Ovary (tissue), 9 donors: ENCODE results near the gene PKP1. TPM values are rescaled to one million over a fixed set of nuclear protein-coding genes. Genes with fewer than 3 reads are reported as not detected.

Source experiments
- DNase-seq, 5 donors: peaks; one replicate each; pipeline ENCODE4 v3.0.0-alpha.2; 2019 to 2020
- H3K27ac ChIP-seq, 2 donors: fragments of 200-600 bp; one replicate each; pipeline versions ENCODE4 v1.5.1 to v1.8.0; 2019 to 2022
- H3K27me3 ChIP-seq: fragments of 200-600 bp; one replicate; pipeline ENCODE4 v1.8.0; 2022
- H3K36me3 ChIP-seq: fragments of 200-600 bp; sonication (generic); one replicate; pipeline ENCODE4 v1.5.1; 2019
- H3K4me1 ChIP-seq: one replicate; pipeline ENCODE4 v1.8.1; 2013; ENCODE audit warnings: mild to moderate bottlenecking, moderate library complexity; ENCODE audit not compliant: insufficient read depth
- H3K4me3 ChIP-seq: fragments of 200-600 bp; sonication (generic); one replicate; pipeline ENCODE4 v1.5.1; 2017
- H3K9me3 ChIP-seq, 2 donors: fragments of 200-600 bp in 1 of 2; sonication (generic) in 1 of 2; one replicate each; pipeline versions ENCODE4 v1.5.1 to v1.8.1; 2013 to 2019; ENCODE audit warnings: mild to moderate bottlenecking in 1 of 2, moderate library complexity in 1 of 2
- EP300 ChIP-seq: sonication (generic); formaldehyde crosslinking; IDR thresholded peaks from one replicate; pipeline ENCODE4 v1.6.1; 2017; ENCODE audit warnings: antibody characterized with exemption
- POLR2A ChIP-seq: fragments of 450-650 bp; IDR thresholded peaks from one replicate; pipeline ENCODE4 v1.6.1; 2017; ENCODE audit warnings: antibody characterized with exemption, mild to moderate bottlenecking, moderate library complexity
- WGBS, 3 donors: extraction: QIAGEN DNeasy Blood & Tissue Kit in 1 of 3; methylation state at CpG; one replicate each; pipeline versions ENCODE4 v1.1.5 to v1.1.7; 2013 to 2017; 5-methylcytosine and 5-hydroxymethylcytosine counted together
- intact Hi-C, 4 donors: fragments of 100-400 bp; cut with DNase I; formaldehyde crosslinking; loops; one replicate each; pipeline versions ENCODE4 v1.11.0 to v1.15.1; 2022 to 2023
- polyA plus RNA-seq, 2 donors: library from polyadenylated mRNA; stranded (reverse); fragments of 200-250 nt in 1 of 2; fragments of 350-450 nt in 1 of 2; fragmentation: Illumina TruSeq in 1 of 2; extraction: RNeasy Lipid Tissue Mini Kit (QIAGEN cat#74804) in 1 of 2; gene quantifications; one replicate each; pipeline ENCODE4 v1.2.3, GENCODE V29; 2013 to 2014
- total RNA-seq, 7 donors: library from RNA; depleted of rRNA in 2 of 7; stranded (reverse); fragments of >200 nt in 2 of 7; fragmentation: NEBNext Ultra II Directional in 3 of 7; extraction: Animal tissue kit (Norgen Biotek cat#: 25700) in 3 of 7; gene quantifications; one replicate each; pipeline versions ENCODE4 v1.1.0 to v1.2.4, GENCODE V29; 2016 to 2023
- TF ChIP-seq, protein P1 (sequence below), 3 donors: fragments of 450-650 bp in 2 of 3; fragments of 200-600 bp in 1 of 3; IDR thresholded peaks; one replicate each; pipeline versions ENCODE4 v1.5.1 to v1.8.0; 2016 to 2022; ENCODE audit warnings: antibody characterized with exemption in 3 of 3, mild to moderate bottlenecking in 1 of 3
- donor health status: DM: no; HTN: no; CAD: no; lungs with moderate emphysema.
- donor health status: DM: no; HTN: no; CAD: no.
- donor health status: Bipolar disorder and iron deficiency.
- donor health status: DM: yes; HTN: yes; CAD: no.
- donor health status: DM: no; HTN: no; CAD: no.
- donor health status: DM: yes; HTN: yes; CAD: no.

The PKP1 gene
- total and polyA plus RNA-seq, 9 donors, result 0.05 to 0.48 (median 0.18) TPM; not detected in 2

DNA sequence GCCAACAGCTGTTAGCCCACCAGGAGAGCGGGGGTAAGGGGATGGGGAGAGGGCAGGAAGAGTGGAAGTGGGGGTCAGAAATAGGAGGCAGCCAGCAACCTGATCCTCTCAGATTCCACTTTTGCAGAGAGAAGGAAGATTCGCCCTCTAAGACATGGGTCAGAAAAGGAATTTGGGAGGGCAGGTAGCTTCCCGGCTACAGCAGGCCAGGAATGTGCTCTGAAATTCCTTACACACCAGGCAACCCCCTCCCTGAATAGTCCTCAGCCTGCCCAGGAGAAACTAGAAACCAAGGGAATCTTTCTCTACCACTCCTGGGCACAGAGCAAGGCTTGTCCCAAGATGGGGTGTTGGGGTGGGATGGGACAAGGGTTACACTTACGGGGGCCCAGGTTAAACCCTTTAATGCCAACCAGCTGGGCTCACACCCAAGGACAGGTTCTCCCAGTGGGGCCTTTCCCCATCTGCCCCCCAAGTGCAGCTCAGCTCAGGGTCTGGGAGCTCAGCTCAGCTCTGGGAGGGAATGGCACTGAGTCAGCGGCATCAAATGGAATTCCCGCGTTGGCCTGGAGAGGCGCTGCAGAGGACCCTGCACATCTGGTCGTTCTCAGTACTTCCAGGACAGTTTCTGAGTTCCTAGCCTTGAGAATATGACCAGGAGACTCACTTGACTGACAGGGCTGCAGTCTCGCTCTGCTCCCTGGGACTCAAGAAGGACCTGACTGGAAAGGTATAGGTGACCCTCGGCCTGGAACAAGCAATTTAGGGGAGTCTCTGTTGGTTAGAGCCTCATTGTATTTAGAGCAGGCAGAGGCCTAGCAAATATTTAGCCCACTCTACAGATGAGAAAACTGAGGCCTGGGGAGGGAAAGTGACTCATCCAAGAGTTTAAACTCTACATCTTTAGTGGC, 93.4 kb downstream of the PKP1 start:
- intact Hi-C loops, result no loop called here

DNA sequence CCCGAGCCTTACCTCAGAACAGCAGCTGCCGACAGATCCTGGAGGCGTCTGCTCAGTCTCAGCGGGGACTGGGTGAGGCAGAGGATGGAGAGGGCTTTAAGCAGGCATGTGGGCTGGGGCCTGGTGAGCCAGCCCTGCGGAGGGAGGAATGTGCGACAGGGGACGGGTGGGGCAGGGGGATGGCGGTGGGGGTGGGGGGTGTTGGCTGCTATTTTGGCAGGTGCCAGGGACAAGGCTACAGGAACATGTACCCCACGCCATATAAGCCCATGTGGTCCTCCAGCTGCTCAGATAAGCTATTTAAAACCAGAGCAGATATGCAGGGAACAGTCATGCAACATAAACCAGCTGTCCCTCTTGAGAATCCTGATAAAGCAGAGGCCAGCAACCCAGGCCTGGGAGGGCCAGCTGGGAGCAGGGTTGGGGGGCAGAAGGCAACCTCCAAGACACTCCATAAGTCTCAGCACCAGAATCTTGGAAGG, 94.3 kb downstream of the PKP1 start, which contains the start of gene TNNT2:
TNNT2 (minus strand) TSS at position 70 of the 482 bp plus-strand sequence. CDS start 4,426 bp downstream, outside the sequence.
- H3K36me3 ChIP-seq, result no peaks in the 10 kb centered on the region
- no peak within 1 kb of the TSS for H3K27ac ChIP-seq
- intact Hi-C loops, result no loop called here
- TF ChIP-seq, protein P1, sequence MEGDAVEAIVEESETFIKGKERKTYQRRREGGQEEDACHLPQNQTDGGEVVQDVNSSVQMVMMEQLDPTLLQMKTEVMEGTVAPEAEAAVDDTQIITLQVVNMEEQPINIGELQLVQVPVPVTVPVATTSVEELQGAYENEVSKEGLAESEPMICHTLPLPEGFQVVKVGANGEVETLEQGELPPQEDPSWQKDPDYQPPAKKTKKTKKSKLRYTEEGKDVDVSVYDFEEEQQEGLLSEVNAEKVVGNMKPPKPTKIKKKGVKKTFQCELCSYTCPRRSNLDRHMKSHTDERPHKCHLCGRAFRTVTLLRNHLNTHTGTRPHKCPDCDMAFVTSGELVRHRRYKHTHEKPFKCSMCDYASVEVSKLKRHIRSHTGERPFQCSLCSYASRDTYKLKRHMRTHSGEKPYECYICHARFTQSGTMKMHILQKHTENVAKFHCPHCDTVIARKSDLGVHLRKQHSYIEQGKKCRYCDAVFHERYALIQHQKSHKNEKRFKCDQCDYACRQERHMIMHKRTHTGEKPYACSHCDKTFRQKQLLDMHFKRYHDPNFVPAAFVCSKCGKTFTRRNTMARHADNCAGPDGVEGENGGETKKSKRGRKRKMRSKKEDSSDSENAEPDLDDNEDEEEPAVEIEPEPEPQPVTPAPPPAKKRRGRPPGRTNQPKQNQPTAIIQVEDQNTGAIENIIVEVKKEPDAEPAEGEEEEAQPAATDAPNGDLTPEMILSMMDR (IDR thresholded peaks at IDR 0.05), result no peak
- TF ChIP-seq EP300, result no peak
- no peak for TF ChIP-seq POLR2A
- DNase-seq, result no peak
- WGBS, 3 donors, result 17 to 24% (median 18%) methylated on average over 9 of the region's 9 CpGs
- H3K9me3 ChIP-seq, result no peaks in the 10 kb centered on the region
- no peak within 1 kb of the TSS for H3K4me3 ChIP-seq
- H3K27me3 ChIP-seq, result no peaks in the 10 kb centered on the region
- H3K4me1 ChIP-seq, result peaks cover 1% of the 10 kb centered on the region

More for the DNA sequence above, 93.4 kb downstream of the PKP1 start:
- H3K27ac ChIP-seq, result no peak overlapping the region
- WGBS, 3 donors, result 39 to 48% (median 48%) methylated on average over 10 to 11 of the region's 11 CpGs
- H3K4me3 ChIP-seq, result no peak overlapping the region
- H3K27me3 ChIP-seq, result no peaks in the 10 kb centered on the region
- no peak for DNase-seq
- TF ChIP-seq POLR2A, result no peak
- TF ChIP-seq EP300, result no peak
- TF ChIP-seq, protein P1 (IDR thresholded peaks at IDR 0.05), result no peak
- H3K36me3 ChIP-seq, result no peaks in the 10 kb centered on the region
- peaks cover 1% of the 10 kb centered on the region for H3K4me1 ChIP-seq
- no peaks in the 10 kb centered on the region for H3K9me3 ChIP-seq

DNA sequence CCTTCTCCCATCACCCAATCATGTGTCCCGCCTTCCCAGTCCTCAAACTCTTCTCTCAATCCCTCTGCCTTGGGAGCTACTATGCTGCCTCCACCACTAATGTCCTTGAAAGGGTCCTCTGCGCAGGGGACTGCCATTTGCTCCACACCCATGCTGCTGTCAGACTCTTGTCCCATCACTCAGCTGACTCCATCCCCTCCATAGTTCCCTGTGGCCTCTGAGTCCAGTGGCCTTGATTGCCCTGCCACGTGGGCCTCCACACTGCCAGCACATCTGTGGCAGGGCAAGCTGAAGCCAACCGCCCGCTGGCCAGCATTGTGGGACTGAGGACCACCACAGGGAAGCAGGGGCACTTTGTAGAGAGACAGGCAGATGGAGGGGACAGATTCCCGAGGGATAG, 95.5 kb downstream of the PKP1 start:
- TF ChIP-seq, protein P1 (IDR thresholded peaks at IDR 0.05), result no peak
- no peak for TF ChIP-seq POLR2A
- no peak for TF ChIP-seq EP300
- H3K36me3 ChIP-seq, result no peaks in the 10 kb centered on the region
- WGBS, 3 donors, result 87 to 94% (median 91%) methylated on average over 6 of the region's 6 CpGs

DNA sequence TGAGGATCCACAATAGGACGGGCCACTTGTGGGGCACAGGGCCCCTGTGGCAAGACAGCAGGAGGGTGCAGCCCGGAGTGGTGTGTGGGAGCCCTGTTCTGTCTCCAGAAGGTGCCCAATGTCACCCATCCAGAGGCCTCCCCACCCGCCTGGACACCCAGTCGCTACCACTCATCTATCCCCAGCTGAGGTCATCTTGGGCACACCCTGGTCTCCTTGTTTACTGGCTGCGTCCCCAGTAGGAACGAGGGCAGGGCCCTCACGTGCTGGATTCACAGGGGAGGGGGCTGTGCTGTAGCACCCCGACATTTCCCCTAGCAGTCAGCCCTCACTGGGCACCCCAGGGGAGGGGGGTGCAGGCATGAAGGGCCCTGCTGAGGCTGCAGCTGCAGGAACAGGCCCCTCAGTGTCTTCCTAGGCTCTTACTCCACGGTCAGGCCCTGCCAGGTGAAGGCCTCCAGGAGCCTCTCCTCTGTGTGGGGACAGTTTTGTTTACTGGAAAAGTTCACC, 96.5 kb downstream of the PKP1 start:
- H3K4me3 ChIP-seq, result no peak overlapping the region
- no peaks in the 10 kb centered on the region for H3K27me3 ChIP-seq
- H3K9me3 ChIP-seq, result no peaks in the 10 kb centered on the region
- DNase-seq, result no peak
- TF ChIP-seq EP300 (no peak), POLR2A (no peak)
- TF ChIP-seq, protein P1 (IDR thresholded peaks at IDR 0.05), result no peak
- intact Hi-C loops, result no loop called here
- peaks cover 1% of the 10 kb centered on the region for H3K4me1 ChIP-seq
- H3K36me3 ChIP-seq, result no peaks in the 10 kb centered on the region
- WGBS, 3 donors, result 92 to 94% (median 93%) methylated on average over 7 to 9 of the region's 9 CpGs
- no peak overlapping the region for H3K27ac ChIP-seq

More for the DNA sequence above, 95.5 kb downstream of the PKP1 start:
- Histone ChIP-seq H3K4me1 (peaks cover 1% of the 10 kb centered on the region), H3K4me3 (no peak overlapping the region), H3K9me3 (no peaks in the 10 kb centered on the region), H3K27me3 (no peaks in the 10 kb centered on the region), H3K27ac (no peak overlapping the region)
- intact Hi-C loops, result no loop called here
- no peak for DNase-seq
